ENCODE data around the gene ADAMTSL3. TPM values are rescaled to one million over a fixed set of nuclear protein-coding genes. Genes with fewer than 3 reads are reported as not detected.
"Not testable (repeated sequence)": the region's sequence is repeated elsewhere in the genome, so short reads cannot be mapped to it uniquely, and the experiment has no call there.

The ADAMTSL3 gene
- total RNA-seq, 1 donor, result 0.72 TPM

DNA sequence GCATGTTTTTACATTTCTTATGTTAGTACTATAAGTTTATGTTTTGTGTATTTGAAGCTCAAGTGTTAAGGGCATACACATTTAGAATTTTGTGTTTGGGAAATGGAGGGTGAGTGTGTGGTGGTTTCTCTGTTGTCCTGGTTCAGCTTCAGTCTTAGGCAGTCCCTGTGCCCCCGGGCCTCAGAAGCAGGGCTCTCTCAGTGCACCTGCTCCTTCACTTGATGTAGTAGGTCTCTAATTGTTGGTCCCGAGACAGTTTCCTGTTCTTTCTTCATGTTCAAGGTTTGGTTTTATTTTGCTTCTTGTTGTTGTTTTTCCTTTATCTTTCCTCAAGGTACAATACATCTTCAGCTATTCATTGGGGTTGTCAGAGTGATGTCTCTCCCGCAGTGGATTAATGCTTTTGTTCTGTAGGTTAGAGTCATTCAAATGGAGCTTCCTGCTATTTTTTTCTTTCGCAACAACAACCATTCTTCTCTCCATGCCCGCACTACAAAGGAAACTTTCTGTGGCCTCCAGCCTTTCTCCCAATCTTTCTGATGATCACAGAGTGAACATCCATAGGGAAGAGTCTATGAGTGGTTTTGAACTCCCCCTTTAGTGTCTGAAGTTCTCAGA is 403.9 kb downstream of the ADAMTSL3 start:
- Histone ChIP-seq H2AFZ (ENCODE audit: low read length) (no peak overlapping the region), H3K9me3 (ENCODE audit: low read depth, low read length) (peaks cover 2% of the 10 kb centered on the region), H4K20me1 (ENCODE audit: insufficient read depth, low read length) (no peaks in the 10 kb centered on the region), H3K4me3 (ENCODE audit: insufficient read depth, low read length) (no peak overlapping the region), H3K27ac (ENCODE audit: low read depth, low read length) (no peak overlapping the region), H3K4me1 (ENCODE audit: insufficient read depth, low read length) (no peaks in the 10 kb centered on the region), H3K79me2 (ENCODE audit: insufficient read depth, low read length) (no peaks in the 10 kb centered on the region), H3K27me3 (ENCODE audit: insufficient read depth, low read length) (no peaks in the 10 kb centered on the region), H3K36me3 (ENCODE audit: insufficient read depth, low read length) (no peaks in the 10 kb centered on the region), H3K4me2 (ENCODE audit: insufficient read depth, low read length) (no peak overlapping the region)
- DNase-seq (ENCODE audit: insufficient read length, low spot score, missing footprints), result no peak
- TF ChIP-seq, protein P1, sequence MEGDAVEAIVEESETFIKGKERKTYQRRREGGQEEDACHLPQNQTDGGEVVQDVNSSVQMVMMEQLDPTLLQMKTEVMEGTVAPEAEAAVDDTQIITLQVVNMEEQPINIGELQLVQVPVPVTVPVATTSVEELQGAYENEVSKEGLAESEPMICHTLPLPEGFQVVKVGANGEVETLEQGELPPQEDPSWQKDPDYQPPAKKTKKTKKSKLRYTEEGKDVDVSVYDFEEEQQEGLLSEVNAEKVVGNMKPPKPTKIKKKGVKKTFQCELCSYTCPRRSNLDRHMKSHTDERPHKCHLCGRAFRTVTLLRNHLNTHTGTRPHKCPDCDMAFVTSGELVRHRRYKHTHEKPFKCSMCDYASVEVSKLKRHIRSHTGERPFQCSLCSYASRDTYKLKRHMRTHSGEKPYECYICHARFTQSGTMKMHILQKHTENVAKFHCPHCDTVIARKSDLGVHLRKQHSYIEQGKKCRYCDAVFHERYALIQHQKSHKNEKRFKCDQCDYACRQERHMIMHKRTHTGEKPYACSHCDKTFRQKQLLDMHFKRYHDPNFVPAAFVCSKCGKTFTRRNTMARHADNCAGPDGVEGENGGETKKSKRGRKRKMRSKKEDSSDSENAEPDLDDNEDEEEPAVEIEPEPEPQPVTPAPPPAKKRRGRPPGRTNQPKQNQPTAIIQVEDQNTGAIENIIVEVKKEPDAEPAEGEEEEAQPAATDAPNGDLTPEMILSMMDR (IDR thresholded peaks at IDR 0.05; ENCODE audit: extremely low read depth, low read depth, low read length), result no peak

DNA sequence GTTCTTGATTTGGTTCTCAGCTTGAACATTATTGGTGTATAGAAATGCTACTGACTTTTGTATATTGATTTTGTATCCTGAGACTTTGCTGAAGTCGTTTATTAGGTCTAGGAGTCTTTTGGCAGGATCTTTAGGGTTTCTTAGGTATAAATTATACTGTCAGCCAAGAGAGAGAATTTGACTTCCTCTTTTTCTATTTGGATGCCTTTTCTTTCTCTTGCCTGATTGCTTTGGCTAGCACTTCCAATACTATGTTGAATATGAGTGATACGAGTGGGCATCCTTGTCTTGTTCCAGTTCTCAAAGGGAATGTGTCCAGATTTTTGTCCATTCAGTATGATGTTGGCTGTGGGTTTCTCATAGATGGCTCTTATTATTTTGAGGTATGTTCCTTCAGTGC is 409.8 kb downstream of the ADAMTSL3 start:
- H3K9me3 ChIP-seq (ENCODE audit: low read depth, low read length); H4K20me1 ChIP-seq (ENCODE audit: insufficient read depth, low read length); H3K79me2 ChIP-seq (ENCODE audit: insufficient read depth, low read length); H3K27ac ChIP-seq (ENCODE audit: low read depth, low read length); H2AFZ ChIP-seq (ENCODE audit: low read length); H3K4me2 ChIP-seq (ENCODE audit: insufficient read depth, low read length); H3K4me1 ChIP-seq (ENCODE audit: insufficient read depth, low read length); H3K27me3 ChIP-seq (ENCODE audit: insufficient read depth, low read length); H3K36me3 ChIP-seq (ENCODE audit: insufficient read depth, low read length); DNase-seq (ENCODE audit: insufficient read length, low spot score, missing footprints); H3K4me3 ChIP-seq (ENCODE audit: insufficient read depth, low read length): not testable (repeated sequence)

DNA sequence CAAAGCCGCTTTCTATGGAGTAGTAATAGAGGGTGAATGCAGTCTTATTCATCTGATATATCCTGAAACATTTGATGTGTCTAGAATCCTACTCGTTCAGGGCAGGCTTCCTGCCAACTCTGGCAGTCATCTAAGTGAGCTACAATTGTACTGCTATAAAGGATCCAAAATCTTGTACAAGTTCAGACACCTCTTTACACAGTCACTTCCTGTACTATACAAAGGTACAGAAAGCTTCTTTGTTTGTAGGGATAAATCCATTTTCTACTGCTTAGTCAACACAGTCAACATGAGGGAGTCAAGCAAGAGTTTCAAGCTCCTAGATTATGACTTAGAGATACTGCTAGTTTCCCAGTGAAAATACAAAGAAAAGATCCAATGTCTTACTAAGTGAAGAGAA is 414.8 kb downstream of the ADAMTSL3 start:
- H3K9me3 ChIP-seq (ENCODE audit: low read depth, low read length); H3K4me2 ChIP-seq (ENCODE audit: insufficient read depth, low read length); H3K4me1 ChIP-seq (ENCODE audit: insufficient read depth, low read length); H3K79me2 ChIP-seq (ENCODE audit: insufficient read depth, low read length); DNase-seq (ENCODE audit: insufficient read length, low spot score, missing footprints); H2AFZ ChIP-seq (ENCODE audit: low read length); H3K27ac ChIP-seq (ENCODE audit: low read depth, low read length); H3K27me3 ChIP-seq (ENCODE audit: insufficient read depth, low read length); H4K20me1 ChIP-seq (ENCODE audit: insufficient read depth, low read length); H3K4me3 ChIP-seq (ENCODE audit: insufficient read depth, low read length); H3K36me3 ChIP-seq (ENCODE audit: insufficient read depth, low read length): not testable (repeated sequence)

DNA sequence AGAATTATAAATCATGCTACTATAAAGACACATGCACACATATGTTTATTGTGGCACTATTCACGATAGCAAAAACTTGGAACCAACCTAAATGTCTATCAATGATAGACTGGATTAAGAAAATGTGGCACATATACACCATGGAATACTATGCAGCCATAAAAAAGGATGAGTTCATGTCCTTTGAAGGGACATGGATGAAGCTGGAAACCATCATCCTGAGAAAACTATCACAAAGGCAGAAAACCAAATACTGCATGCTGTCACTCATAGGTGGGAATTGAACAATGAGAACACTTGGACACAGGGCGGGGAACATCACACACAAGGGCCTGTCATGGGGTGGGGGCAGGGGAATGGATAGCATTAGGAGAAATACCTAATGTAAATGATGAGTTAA is 424.1 kb downstream of the ADAMTSL3 start:
- not testable (repeated sequence) for H2AFZ ChIP-seq (ENCODE audit: low read length); H3K9me3 ChIP-seq (ENCODE audit: low read depth, low read length); H3K4me3 ChIP-seq (ENCODE audit: insufficient read depth, low read length); H3K4me2 ChIP-seq (ENCODE audit: insufficient read depth, low read length); H3K4me1 ChIP-seq (ENCODE audit: insufficient read depth, low read length); H3K79me2 ChIP-seq (ENCODE audit: insufficient read depth, low read length); H3K27me3 ChIP-seq (ENCODE audit: insufficient read depth, low read length); DNase-seq (ENCODE audit: insufficient read length, low spot score, missing footprints); H4K20me1 ChIP-seq (ENCODE audit: insufficient read depth, low read length); H3K36me3 ChIP-seq (ENCODE audit: insufficient read depth, low read length); H3K27ac ChIP-seq (ENCODE audit: low read depth, low read length)

DNA sequence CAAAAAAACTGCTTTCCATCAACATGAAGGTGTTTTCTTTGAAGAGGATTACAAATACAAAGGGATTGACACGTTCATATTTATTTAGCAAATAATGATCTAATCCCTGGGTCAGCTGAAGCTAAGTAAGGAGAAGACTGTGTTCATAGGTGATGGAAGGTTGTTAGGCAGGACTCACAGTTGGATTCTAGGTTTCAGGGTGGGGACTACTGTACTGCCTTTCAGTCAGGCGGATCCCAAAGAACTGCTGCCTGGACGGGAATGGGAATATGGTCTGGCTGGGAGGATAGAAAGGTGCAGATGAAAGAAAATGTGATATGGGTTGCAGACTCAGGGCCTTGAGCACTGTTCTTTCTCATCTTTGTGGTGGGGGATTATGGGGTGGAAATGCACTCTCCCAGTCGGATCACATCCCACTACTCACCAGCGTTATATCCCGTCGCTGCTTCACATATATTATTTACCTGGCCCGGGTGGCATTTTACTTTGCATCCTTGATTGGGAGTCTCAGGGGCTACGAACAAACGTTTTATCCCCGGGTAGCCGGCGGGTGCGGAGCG is 425.5 kb downstream of the ADAMTSL3 start:
- H3K4me2 ChIP-seq (ENCODE audit: insufficient read depth, low read length), result peak overlapping the region; percentile 68

More for the DNA sequence above, 425.5 kb downstream of the ADAMTSL3 start:
- not testable (repeated sequence) for H4K20me1 ChIP-seq (ENCODE audit: insufficient read depth, low read length); H3K79me2 ChIP-seq (ENCODE audit: insufficient read depth, low read length); H3K27me3 ChIP-seq (ENCODE audit: insufficient read depth, low read length); H3K4me3 ChIP-seq (ENCODE audit: insufficient read depth, low read length); H3K9me3 ChIP-seq (ENCODE audit: low read depth, low read length); H3K27ac ChIP-seq (ENCODE audit: low read depth, low read length); H3K36me3 ChIP-seq (ENCODE audit: insufficient read depth, low read length); H2AFZ ChIP-seq (ENCODE audit: low read length); H3K4me1 ChIP-seq (ENCODE audit: insufficient read depth, low read length)
- peak; percentile 11 for DNase-seq (ENCODE audit: insufficient read length, low spot score, missing footprints)
